ENCODE data around the gene APEH.

Gene APEH

DNA sequence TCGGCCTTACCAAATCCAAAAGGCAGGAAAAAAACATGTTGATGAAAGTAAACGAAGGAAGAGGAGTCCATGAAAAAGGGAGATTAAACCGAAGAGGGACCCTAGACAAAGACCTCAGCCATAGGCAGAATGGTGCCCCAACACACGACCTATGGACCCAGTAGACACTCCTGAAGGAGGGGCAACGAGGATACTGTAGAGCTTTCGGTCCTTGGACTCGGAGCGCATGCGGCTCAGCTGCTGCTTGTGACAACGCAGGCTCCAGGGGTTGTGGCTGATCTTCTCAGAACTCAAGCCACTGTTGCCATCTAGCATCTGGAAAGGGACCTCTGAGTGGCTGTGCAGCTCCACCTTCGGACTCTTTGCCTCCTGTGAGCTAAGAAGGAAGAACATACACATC, 58.4 kb downstream of the APEH start:
- DNase-seq: no peak

DNA sequence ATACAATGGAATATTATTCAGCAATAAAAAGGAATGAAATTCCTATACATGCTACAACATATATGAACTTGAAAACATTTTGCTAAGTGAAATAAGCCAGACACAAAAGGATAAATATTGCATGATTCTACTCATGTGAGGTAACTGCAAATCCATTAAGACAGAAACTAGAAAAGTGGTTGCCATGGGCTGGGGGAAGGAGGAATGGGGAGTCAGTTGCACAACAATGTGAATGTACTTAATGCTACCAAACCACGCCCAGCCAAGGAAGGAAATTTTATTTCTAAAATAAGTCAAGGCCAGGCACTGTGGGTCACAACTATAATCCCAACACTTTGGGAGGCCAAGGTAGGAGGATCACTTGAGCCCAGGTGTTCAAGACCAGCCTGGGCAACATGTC, 59.4 kb downstream of the APEH start:
- no peak for DNase-seq

Data from activated naive CD4-positive, alpha-beta T cell (primary cell).